OCI-LY7 (cell line): ENCODE results near the gene ARFIP1. TPM values are rescaled to one million over a fixed set of nuclear protein-coding genes. Genes with fewer than 3 reads are reported as not detected.

Experiments used
- BruUV-seq: library from RNA; stranded (reverse); fragments of 400-500 nt; replicated peaks from 2 replicates; lab custom pipeline; 2021; lab: Mats Ljungman, UMichigan
- CTCF ChIA-PET: fragments of 300-600 bp; sonication (Branson Sonifier 250); formaldehyde crosslinking; loops from one replicate; lab custom pipeline; 2022; ENCODE audit warnings: antibody characterized with exemption; ENCODE audit not compliant: unreplicated experiment; lab: Charles Lee
- POLR2A ChIA-PET: fragments of 300-600 bp; sonication (Branson Sonifier 250); formaldehyde crosslinking; loops from one replicate; lab custom pipeline; 2022; ENCODE audit warnings: antibody characterized with exemption; lab: Charles Lee
- DNase-seq: peaks from one replicate; pipeline ENCODE4 v3.0.0-alpha.2; 2015; ENCODE audit warnings: low spot score
- H2AFZ ChIP-seq: fragments of 200-600 bp; sonication (generic), shearing (Covaris generic); 2 replicates; pipeline ENCODE4 v1.6.1; 2014; ENCODE audit warnings: mild to moderate bottlenecking, antibody characterized with exemption, low read length, moderate library complexity
- H3K27ac ChIP-seq: fragments of 200-600 bp; sonication (generic); 2 replicates; pipeline ENCODE4 v1.5.1; 2014; ENCODE audit warnings: mixed run types, low read depth, mild to moderate bottlenecking, moderate library complexity, low read length, inconsistent platforms; ENCODE audit not compliant: poor library complexity, severe bottlenecking
- H3K36me3 ChIP-seq: fragments of 200-600 bp; sonication (generic); 2 replicates; pipeline ENCODE4 v1.6.1; 2014; ENCODE audit warnings: mild to moderate bottlenecking, antibody characterized with exemption, low read length, moderate library complexity, mixed read lengths; ENCODE audit not compliant: insufficient read depth
- H3K4me1 ChIP-seq: fragments of 200-600 bp; sonication (generic); 2 replicates; pipeline ENCODE4 v1.5.1; 2014; ENCODE audit warnings: mild to moderate bottlenecking, low read length; ENCODE audit not compliant: insufficient read depth, poor library complexity, severe bottlenecking
- H3K4me2 ChIP-seq: fragments of 200-600 bp; sonication (generic); 2 replicates; pipeline ENCODE4 v1.6.1; 2014; ENCODE audit warnings: mild to moderate bottlenecking, low read length
- H3K4me3 ChIP-seq: fragments of 200-600 bp; sonication (generic); 2 replicates; pipeline ENCODE4 v1.5.1; 2014; ENCODE audit warnings: mild to moderate bottlenecking, low read depth, low read length; ENCODE audit not compliant: poor library complexity, severe bottlenecking
- H3K79me2 ChIP-seq: fragments of 200-600 bp; sonication (generic); 2 replicates; pipeline ENCODE4 v1.6.1; 2016; ENCODE audit warnings: low read depth, mild to moderate bottlenecking, low read length, moderate library complexity, mixed read lengths; ENCODE audit not compliant: insufficient read depth
- H3K9me2 ChIP-seq: fragments of 200-600 bp; sonication (generic); 2 replicates; pipeline ENCODE4 v1.6.1; 2016; ENCODE audit warnings: mild to moderate bottlenecking, low read length, mixed read lengths; ENCODE audit not compliant: insufficient read depth
- H3K9me3 ChIP-seq: fragments of 200-600 bp; sonication (generic); 2 replicates; pipeline ENCODE4 v1.6.1; 2014; ENCODE audit warnings: mild to moderate bottlenecking, mixed run types, low read length, mixed read lengths
- H4K20me1 ChIP-seq: fragments of 200-600 bp; sonication (generic); 2 replicates; pipeline ENCODE4 v1.6.1; 2014; ENCODE audit warnings: mild to moderate bottlenecking, antibody characterized with exemption, low read length, moderate library complexity, mixed read lengths; ENCODE audit not compliant: insufficient read depth
- CTCF ChIP-seq: fragments of 200-600 bp; sonication (generic); conservative IDR thresholded peaks from 2 replicates; pipeline ENCODE4 v1.5.1; 2014; ENCODE audit warnings: mild to moderate bottlenecking, antibody characterized with exemption, low read length, moderate library complexity, mixed read lengths
- EZH2phosphoT487 ChIP-seq: fragments of 200-600 bp; sonication (generic); IDR thresholded peaks from 2 replicates; pipeline ENCODE4 v1.6.1; 2018; ENCODE audit warnings: low read depth, borderline replicate concordance, mild to moderate bottlenecking, mixed run types, antibody characterized with exemption, low read length, moderate library complexity, mixed read lengths
- intact Hi-C: fragments of 100-400 bp; cut with micrococcal nuclease; formaldehyde crosslinking; loops from one replicate; pipeline ENCODE4 v1.10.0; 2022; ENCODE audit not compliant: unreplicated experiment
- total RNA-seq, 2 experiments: library from RNA; depleted of rRNA in 1 of 2; stranded (reverse); fragments of >200 nt in 1 of 2; shearing (Covaris generic) in 1 of 2; gene quantifications; 2 replicates each; pipeline ENCODE4 v1.2.3, GENCODE V29; 2014 to 2022

ARFIP1 gene
- total RNA-seq, 2 experiments from 2014 or later, result 27.0 to 29.3 TPM

- intact Hi-C loops, result loop anchor here (2.0 to 10.0 kb wide), 3 partner anchors 100 to 327 kb away; partner anchors contain the start of gene TMEM154
- Histone ChIP-seq H3K9me2 (no peaks in the 10 kb centered on the region), H2AFZ (peak overlapping the region; percentile 93), H3K27ac (peak overlapping the region; percentile 31), H4K20me1 (0 out of 2 replicates have a peak, but pooled peaks cover 5% of the 10 kb centered on the region), H3K4me2 (peak overlapping the region; percentile 100), H3K9me3 (no peaks in the 10 kb centered on the region), H3K4me3 (peak overlapping the region; percentile 79), H3K36me3 (no peaks in the 10 kb centered on the region), H3K4me1 (peaks cover 39% of the 10 kb centered on the region), H3K79me2 (peaks cover 15% of the 10 kb centered on the region)
- CTCF ChIA-PET, result interaction anchor here (0.6 to 1.9 kb wide), 4 partner anchors 9 to 348 kb away, joined by 3 to 7 read pairs (median 4); no protein-coding TSS in a partner anchor
- POLR2A ChIA-PET, result interaction anchor here (0.6 to 2.9 kb wide), 26 partner anchors 9 to 947 kb away, joined by 3 to 31 read pairs (median 4); no protein-coding TSS in a partner anchor
- peak; percentile 50 for DNase-seq
- TF ChIP-seq CTCF (no peak), EZH2phosphoT487 (no peak)
- TSS peak; percentile 64 for BruUV-seq
Measured at GRCh38 chr4:152778656-152779512, 870 bp upstream of the ARFIP1 start.

GRCh38 chr4:152780267-152780778, 569 bp downstream of the ARFIP1 start:
- Histone ChIP-seq H3K4me1 (peaks cover 51% of the 10 kb centered on the region), H3K4me3 (peak overlapping the region; percentile 79), H4K20me1 (0 out of 2 replicates have a peak, but pooled peaks cover 5% of the 10 kb centered on the region), H2AFZ (peak overlapping the region; percentile 93), H3K4me2 (peak overlapping the region; percentile 100), H3K9me2 (no peaks in the 10 kb centered on the region), H3K36me3 (0 out of 2 replicates have a peak, but pooled peaks cover 4% of the 10 kb centered on the region), H3K79me2 (peaks cover 26% of the 10 kb centered on the region), H3K9me3 (no peaks in the 10 kb centered on the region), H3K27ac (peak overlapping the region; percentile 31)
- ChIA-PET POLR2A (interaction anchor here (2.1 to 2.9 kb wide), 3 partner anchors 11 to 22 kb away, joined by 6 to 31 read pairs (median 13); no protein-coding TSS in a partner anchor), CTCF (no interaction called here)
- intact Hi-C loops, result no loop called here
- TF ChIP-seq CTCF (no peak), EZH2phosphoT487 (no peak)
- TSS peak; percentile 70 for BruUV-seq
- DNase-seq, result no peak
